IMR-90 (cell line): Measurements from ENCODE around the gene WRAP73.

Source experiments
- CHD1 ChIP-seq: IDR thresholded peaks from 2 replicates; pipeline ENCODE4 v1.6.1; 2012; ENCODE audit warnings: low read depth, low read length, improper control_type of control experiment
- CTCF ChIP-seq: conservative IDR thresholded peaks from 2 replicates; pipeline ENCODE4 v1.5.1; 2012; ENCODE audit warnings: mild to moderate bottlenecking, low read depth, low read length, improper control_type of control experiment
- RAD21 ChIP-seq: IDR thresholded peaks from 2 replicates; pipeline ENCODE4 v1.6.1; 2012; ENCODE audit warnings: low read length, improper control_type of control experiment

GRCh38 chr1:3606779-3607702 lies 42.9 kb downstream of the WRAP73 start:
- no peak for TF ChIP-seq CTCF
- no peak for TF ChIP-seq CHD1
- no peak for TF ChIP-seq RAD21
